Cortex of kidney (tissue), 1 donor: ENCODE measurements around the gene LSM7.
"Not testable (repeated sequence)": the region's sequence is repeated elsewhere in the genome, so short reads cannot be mapped to it uniquely, and the experiment has no call there.

Source experiments
- DNase-seq: peaks from one replicate; lab custom pipeline; 2025; lab: John Stamatoyannopoulos, UW

LSM7 gene

DNA sequence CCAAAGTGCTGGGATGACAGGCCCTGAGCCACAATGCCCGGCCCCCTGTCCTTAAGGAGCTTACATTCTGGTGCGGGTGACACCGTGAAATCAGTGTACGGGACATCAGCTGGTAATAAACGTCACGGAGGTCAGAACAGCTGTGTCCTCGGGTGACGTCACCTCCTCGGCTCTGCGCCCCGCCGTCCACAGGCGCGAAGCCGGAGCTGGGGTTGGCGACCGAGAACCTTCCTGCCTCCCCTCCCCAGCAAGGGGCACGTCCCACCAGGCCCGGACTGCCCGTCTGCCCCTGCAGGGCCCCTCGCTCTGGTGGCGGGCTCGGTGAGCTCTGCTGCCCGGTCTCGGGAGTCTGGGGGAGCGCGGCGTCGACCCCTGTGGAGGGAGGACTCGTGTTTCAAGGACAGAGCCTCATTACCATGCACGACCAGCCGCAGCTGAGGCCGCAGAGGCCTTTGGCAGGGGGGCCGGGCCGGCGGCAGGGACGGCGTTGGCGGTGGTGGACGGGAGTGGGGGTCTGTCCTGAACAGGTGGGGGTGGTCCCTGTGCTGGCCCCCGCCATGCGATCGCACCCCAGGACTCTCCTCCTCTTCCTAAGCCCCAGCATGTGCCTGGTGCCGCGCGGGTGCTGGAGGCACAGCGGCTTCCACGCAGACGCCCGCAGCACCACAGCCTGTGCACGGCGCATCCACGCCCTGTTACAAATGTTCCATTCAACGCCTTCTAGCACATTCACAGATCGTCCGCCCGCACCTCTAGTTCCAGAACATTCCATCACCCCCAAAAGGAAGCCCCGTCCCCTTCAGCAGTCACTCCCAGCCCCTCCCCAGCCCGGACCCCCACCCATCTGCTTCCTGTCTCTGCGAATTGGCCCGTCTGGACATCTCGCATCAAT is 25.8 kb downstream of the LSM7 start:
- DNase-seq, result no peak

DNA sequence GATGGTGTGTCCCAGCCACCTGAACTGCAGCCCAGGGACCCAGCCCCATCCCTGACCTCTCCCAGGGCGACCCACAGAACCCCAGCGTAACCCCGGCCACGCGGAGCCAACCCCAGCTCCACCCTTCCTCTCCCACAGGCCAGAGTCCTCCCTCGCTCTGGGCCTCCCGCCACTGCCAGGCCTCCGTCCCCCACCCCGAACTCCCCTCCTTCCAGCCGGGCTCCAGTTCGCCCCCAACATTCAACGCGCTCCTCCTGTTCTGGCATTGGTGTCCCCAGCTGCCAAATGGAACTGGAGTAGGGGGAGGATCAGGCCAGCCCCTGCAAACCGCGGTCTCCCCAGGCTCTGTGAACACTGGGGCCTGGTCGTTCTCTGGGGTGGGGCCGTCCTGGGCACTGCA is 27.9 kb downstream of the LSM7 start:
- no peak for DNase-seq

DNA sequence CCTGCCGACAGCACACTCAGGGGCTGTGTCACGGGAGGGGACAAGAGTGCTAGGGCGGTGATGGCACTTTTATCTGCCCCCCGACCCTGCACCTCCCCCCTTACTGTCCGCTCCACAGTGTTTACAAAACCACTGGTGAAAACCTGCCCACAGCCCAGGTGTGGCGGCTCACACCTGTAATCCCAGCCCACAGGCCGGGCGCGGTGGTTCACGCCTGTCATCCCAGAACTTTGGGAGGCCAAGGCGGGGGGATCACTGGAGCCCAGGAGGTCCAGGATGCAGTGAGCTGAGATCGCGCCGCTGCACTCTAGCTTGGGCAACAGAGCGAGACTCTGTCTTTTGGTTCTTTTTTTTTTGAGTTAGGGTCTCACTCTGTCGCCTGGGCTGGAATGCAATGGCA is 32.2 kb downstream of the LSM7 start:
- DNase-seq, result no peak

DNA sequence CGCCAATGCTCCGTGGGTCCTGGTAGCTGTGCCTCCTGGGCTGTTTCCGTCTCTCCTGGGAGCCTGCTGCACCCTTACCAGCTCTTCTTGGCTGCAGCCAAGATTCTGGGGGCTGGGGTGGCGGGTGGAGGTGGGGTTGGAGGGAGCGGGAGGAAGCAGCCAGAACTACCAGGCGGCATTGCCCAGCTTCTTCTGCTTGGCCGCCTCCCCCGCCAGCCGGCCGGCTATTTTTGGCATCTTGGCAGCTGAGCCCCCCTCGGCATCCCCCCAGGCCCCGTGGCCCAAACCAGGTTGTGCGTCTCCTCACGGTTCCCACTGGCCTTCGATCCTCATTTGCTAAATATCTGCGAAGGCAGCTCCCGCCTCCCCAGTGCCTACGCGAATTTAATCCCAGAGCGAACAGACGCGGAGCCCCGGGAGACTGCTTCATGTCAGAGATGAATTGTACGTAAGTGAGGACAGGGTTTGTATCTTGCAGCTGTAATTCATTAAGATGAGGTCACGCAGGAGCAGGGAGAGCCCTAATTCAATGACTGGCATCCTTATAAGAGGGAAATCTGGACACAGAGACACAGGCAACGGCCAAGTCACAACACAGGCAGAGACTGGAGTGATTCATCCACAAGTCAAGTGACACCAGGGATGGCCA is 33.6 kb downstream of the LSM7 start:
- DNase-seq, result no peak

DNA sequence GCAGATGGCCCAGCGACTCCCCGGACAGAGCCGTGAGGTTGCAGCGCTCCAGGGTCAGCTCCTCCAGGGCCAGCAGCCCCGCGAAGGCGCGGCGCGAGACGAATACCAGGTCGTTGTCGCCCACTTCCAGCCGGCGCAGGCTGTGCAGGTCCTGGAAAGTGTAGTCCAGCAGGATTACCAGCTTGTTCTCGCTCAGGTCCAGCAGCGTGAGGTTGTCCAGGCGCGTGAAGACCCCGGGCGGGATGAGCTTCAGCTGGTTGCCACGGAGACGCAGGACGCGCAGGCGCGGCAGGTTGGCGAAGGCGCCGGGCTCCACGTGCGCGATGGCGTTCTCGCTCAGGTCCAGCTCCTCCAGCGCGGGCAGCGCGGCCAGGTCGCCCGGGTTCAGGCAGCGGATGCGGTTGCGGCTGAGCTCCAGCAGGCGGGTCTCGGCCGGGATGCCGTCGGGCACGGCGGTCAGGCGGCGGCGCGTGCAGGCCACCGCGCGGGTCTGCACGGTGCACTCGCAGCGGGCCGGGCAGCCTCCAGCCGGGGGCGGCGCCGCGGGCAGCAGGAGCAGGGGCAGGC is 37.1 kb downstream of the LSM7 start:
- no peak for DNase-seq

DNA sequence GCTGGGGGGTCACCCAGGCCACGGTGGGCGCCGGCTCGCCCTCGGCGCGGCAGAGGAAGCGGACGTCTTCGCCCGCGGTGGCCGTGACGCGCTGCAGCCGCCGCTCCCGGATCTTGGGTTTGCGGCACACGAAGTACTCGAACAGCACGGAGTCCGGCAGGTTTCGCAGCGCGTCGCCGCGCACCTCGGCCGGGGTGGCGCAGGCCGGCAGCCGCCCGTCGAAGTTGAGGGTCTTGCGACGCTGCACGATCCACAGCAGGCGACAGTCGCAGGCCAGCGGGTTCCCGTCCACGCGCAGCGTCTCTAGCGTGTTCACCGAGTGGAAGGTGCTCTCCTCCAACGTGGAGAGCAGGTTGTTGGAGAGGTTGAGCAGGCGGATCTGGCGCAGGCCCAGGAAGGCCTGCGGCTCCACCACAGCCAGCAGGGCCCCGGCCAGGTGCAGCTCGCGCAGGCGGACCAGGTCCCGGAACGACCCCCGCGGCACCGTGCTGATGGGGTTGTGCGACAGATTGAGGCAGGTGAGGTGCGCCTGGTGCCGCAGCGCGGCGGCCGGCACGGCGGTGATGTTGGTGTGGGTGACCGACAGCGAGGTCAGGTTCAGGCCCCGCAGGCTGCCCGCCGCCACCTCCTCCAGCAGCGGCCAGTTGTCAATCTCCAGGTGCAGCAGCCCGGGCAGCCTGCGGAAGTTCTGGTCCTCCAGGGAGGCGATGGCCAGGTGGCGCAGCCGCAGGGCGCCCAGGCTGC is 37.8 kb downstream of the LSM7 start:
- no peak for DNase-seq

DNA sequence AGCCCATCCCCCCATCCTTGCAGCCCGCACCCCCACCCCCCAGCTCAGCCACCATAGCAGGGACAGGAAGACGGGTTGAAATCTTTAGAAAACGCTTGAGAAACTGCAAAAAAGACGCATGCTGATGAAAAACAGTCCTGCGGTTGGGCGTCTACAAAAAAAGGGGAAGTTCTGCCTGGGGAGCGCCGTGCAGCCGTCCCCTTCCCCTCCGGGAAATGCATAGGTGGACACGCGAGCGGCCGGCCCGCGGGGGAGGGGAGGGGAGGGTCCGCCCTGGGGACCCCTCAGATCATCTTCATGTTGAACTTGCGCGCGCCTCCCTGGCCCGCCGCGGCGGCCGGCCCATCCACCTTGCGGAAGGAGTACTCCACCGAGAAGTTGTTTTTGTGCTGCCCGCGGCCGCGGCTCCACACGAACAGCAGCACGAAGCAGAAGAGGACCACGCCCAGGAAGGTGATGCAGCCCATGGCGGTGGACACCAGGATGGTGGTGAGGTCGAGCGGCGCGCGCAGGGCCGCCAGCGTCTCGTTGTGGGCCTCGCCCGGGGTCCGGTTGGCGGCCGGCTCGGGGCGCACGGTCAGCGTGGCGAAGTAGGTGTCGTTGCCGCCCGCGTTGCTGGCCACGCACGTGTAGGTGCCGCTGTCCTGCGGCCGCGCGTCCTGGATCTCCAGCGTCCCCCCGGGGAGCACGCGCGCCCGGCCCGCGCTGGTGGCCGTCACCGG is 38.5 kb downstream of the LSM7 start:
- no peak for DNase-seq

DNA sequence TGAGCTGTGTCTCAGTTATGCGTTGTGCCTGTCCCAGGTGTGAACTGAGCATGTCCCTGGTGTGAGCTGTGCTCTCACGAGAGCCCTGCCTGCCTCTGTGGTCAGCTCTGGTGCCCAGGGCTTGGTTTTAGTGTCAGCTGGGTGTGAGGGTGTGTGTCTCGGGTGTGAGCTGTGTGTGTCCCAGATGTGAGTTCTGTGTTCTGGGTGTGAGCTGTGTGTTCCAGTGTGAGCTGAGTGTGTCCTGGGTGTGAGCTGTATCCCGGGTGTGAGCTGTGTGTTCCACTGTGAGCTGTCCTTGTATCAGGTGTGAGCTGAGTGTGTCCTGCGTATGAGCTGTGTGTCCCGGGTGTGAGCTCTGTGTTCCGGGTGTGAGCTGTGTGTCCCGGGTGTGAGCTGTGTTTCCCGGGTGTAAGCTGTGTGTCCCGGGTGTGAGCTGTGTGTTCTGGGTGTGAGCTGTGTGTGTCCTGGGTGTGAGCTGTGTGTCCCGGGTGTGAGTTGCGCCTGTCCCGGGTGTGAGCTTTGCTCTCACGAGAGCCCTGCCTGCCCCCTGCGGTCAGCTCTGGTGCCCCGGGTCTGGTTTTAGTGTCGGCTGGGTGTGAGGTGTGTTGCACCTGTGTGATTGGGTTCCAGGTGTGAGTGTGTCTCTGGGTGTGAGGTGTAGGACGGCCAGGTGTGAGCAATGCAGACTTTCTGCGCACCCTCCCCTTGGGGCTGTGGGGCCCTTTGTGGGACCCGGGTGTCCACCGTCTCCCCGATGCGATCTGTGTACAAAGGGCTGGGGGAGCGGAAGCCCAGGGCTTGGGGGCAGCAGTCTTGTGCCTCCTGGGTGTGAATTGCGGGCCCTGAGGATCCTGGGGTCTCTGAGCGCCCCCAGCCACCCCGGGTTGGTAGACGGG is 39.3 kb downstream of the LSM7 start:
- DNase-seq, result no peak

DNA sequence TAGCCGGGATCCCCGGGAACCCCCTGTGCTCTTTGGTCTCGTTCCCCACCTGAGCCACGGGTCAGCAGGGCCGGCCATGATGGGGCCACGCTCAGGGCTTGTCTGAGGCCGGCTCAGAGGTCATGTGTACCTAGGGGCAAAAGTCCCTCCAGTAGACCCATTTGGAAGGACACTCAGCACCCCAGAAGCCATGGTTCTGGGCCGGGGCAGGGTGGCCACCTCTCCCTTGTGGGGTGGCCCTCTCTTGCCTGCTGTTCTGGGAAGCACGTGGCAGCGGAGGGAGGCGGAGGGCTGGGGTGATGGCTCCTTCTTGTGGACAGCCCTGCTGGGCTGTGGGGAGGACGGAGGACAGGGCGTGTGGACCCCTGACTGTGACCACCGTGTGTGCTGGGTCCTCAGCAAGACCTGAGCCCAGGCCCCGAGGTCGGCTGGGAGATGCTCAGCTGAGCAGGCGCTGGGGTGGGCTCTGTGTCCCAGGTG is 40.0 kb downstream of the LSM7 start:
- no peak for DNase-seq

DNA sequence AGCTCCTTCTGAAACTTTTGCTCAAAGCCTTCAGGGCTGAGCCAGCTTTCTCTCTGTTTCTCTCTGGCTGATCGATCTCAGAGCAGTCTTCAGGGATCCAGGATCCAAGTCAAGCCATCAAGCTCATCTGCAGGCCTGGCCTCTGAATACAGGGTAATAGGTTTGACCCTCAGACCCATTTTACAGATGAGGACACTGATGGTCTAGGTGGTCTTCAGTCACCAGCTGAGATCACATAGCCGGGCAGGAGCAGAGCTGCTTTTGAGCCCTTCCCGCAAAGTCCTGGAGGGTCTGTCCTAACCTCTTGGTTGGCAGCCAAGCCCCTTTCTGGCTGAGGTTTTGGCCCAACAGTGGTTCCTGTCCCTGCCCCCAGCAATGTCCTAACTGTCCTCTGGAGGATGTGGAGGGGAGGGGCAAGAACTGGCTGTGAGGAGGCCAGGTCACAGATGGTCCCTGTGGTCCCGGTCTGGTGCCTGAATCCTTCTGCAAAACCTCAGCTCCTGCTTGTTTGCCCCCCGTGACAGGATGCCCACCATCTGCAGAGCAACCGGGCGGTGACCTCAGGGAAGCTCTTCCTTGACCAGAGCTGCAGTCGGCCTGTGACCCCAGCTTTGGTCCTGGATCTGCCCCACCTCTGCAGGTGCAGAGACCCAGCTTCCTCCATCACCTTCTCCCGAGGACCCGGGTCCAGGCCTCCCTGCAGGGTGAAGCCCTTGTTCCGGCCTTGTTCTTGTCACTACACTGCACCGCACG is 40.6 kb downstream of the LSM7 start:
- no peak for DNase-seq

DNA sequence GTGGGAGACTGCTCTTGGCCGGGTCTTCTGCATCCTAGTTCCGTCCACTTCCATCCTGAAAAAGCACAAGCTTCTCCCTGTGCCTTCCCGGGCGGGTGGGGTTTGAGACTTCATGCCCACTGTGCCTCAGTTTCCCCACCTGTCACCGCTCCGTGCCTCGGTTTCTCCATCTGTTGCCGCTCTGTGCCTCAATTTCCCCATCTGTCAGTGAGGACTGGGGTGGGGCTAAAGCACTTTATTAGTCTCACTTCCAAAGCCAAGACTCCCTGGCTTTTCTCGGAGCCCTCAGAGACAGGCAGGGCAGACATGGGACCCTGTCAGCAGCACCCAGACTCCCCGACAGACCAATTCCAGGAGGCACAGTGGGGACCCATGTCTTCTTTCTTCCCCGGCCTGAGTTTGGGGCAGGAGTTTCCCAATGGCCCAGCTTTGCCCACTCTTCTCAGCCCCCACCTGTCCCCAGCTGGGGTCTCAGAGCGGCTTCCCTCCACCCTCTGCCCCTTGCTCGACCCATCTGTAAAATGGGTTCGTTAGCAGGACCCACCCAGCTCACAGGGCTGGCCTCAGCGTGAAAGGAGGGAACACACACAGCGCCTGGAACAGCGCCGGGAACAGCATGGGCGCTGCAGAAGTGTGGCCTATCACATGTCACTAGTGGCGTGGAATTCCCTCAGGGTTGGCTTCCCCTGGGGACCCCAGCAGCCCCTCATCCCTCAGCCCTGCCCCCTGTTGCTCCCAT is 41.8 kb downstream of the LSM7 start:
- no peak for DNase-seq

DNA sequence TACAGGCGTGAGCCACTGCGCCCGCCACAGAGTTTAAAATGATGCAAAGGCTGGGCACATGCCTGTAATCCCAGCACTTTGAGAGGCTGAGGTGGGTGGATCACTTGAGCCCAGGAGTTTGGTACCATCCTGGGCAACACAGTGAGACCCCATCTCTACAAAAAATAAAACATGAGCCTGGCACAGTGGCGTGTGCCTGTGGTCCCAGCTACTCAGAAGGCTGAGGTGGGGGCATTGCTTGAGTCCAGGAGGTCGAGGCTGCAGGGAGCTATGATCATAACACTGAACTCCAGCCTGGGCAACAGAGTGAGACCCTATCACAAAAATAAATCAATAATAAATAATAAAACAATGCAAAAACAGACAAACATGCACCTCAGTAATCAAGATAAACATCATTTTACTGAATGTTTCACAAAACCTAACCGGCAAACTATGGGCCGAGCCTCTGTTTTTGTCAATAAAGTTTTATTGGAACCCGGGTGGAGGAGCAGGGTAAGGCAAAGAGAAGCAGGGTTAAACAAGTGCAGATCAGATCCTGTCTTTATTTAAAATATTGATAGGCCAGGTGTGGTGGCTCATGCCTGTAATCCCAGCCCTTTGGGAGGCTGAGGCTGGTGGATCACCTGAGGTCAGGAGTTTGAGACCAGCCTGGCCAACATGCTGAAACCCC is 44.4 kb downstream of the LSM7 start:
- no peak for DNase-seq

DNA sequence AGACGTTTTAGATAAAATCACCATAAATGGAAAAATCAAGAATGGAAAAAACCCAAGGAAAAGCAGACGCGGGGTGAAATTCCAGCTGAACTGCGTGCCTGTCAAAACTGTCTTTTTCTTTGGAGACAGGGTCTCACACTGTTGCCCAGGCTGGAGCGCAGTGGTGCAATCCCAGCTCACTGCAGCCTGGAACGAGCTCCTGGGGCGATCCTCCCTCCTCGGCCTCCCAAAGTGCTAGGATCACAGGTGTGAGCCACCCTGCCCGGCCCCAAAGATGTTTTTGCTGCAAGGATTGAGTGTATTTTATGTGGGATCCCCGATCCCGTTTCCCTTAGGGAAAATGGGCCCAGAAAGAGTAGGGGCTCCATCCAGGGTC is 45.5 kb downstream of the LSM7 start:
- no peak for DNase-seq

DNA sequence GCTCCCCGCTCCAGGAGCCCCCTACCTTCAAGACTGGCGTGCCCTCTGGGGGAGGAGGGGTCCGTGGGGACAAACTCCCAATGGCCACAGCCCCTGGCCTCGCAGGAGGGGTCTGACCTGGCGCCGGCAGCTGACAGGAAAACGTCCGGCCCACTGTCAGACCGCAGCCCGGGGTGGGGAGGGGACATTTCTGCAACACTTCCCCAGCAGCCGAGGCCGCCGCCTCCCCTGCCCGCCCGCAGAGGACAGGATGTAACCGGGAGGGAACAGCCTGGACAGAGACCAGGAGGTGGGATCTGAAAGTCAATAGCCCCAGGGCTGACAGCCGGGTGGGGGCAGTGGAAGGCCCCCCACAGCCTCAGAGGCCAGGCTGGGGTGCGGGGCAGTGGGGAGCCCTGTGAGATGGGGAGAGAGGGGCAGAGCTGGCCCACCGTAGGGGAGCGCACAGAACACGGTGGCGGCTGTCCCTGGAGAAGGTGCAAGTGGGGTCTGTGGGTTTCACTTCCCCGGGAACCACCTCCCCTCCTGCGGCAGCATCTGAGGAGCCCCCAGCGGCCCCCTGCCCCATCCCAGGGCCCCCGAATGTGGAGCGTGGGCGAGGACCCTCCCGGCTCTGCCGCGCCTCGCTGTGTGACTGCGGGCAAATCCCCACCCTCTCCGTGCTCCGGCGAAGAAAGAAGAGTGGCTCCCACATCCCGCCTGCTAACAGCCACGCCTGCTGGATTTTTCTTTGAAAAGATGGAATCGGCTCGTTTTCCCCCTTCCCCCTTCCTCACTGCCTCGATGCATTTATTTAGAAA is 46.1 kb downstream of the LSM7 start, which contains the start of gene PEAK3:
Gene PEAK3 (minus strand): TSS at position 114 of the 800 bp plus-strand sequence. CDS start 1,244 bp downstream, outside the sequence.
- no peak for DNase-seq

DNA sequence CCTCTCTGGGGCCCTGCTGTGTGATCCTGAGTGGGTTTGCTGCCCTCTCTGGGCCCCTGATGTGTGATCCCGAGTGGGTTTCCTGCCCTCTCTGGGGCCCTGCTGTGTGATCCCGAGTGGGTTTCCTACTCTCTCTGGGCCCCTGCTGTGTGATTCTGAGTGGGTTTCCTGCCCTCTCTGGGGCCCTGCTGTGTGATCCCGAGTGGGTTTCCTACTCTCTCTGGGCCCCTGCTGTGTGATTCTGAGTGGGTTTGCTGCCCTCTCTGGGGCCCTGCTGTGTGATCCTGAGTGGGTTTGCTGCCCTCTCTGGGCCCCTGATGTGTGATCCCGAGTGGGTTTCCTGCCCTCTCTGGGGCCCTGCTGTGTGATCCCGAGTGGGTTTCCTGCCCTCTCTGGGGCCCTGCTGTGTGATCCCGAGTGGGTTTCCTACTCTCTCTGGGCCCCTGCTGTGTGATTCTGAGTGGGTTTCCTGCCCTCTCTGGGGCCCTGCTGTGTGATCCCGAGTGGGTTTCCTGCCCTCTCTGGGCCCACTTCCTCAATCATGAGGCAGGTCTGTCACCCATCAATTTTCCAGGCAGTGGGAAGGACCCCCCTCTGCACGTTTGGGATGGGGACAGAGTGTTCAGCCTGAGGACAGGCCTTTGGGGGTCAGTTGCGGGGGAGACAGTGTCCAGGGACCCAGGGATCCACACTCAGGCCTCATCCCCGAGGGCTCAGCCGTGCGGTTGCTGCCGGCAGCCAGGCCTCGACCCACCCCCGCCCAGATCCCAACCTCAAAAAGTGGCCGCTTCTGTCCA is 46.9 kb downstream of the LSM7 start:
- DNase-seq, result not testable (repeated sequence)

DNA sequence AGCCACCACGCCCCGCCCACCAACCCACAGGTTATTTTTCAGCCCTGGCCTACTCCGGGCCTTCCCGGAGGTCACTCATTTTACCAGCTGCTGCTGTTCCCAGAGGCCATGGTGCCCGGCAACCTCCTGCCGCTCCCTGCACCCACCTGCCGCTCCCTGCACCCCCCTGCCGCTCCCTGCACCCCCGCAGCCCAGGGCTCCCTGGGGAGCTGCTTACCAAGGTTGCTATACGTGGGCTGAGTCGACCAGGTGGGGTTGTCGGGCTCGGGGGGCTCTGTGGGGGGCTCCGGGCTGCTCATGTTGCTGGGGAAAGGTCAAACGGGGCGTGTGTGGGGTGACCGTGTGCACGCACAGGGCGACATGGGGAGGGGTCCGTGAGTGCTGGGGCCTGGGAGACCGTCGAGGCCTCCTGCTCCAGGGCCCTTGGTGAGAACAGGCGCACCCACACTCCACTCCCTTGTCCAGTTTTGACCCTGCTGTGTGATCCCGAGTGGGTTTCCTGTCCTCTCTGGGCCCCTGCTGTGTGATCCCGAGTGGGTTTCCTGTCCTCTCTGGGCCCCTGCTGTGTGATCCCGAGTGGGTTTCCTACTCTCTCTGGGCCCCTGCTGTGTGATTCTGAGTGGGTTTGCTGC is 47.6 kb downstream of the LSM7 start:
- no peak for DNase-seq
